IPS-NIHi11 (cell line): ENCODE data around the gene CCDC33.

Source experiments
- DNase-seq: peaks from one replicate; pipeline ENCODE4 v3.0.0; 2012; ENCODE audit warnings: mixed read lengths, low spot score

The CCDC33 gene

GRCh38 chr15:74364936-74365597 lies 128.9 kb downstream of the CCDC33 start:
- no peak for DNase-seq

GRCh38 chr15:74365598-74366445 lies 129.7 kb downstream of the CCDC33 start:
- DNase-seq: peak; percentile 64

GRCh38 chr15:74367296-74367854 lies 131.2 kb downstream of the CCDC33 start, which contains the start of gene CYP11A1:
Gene CYP11A1, minus strand, starts transcription at chr15:74367646. Its CDS starts 61 bp downstream, at chr15:74367585.
- no peak for DNase-seq

- DNase-seq: no peak
Observed at GRCh38 chr15:74368121-74368520, 132.0 kb downstream of the CCDC33 start.

- DNase-seq: no peak
Observed at GRCh38 chr15:74369084-74369745, 133.1 kb downstream of the CCDC33 start.

- no peak for DNase-seq
Observed at GRCh38 chr15:74369756-74370155, 133.6 kb downstream of the CCDC33 start.

- no peak for DNase-seq
Observed at GRCh38 chr15:74370471-74370870, 134.3 kb downstream of the CCDC33 start.

GRCh38 chr15:74373056-74373650 lies 137.0 kb downstream of the CCDC33 start:
- no peak for DNase-seq

- peak; percentile 98 for DNase-seq
Observed at GRCh38 chr15:74373731-74374647, 137.9 kb downstream of the CCDC33 start.

- peak; percentile 73 for DNase-seq
Observed at GRCh38 chr15:74374648-74375302, 138.6 kb downstream of the CCDC33 start.

- DNase-seq: peak; percentile 76
Observed at GRCh38 chr15:74375303-74375693, 139.2 kb downstream of the CCDC33 start.

- no peak for DNase-seq
Observed at GRCh38 chr15:74376226-74376625, 140.1 kb downstream of the CCDC33 start.

- DNase-seq: no peak
Observed at GRCh38 chr15:74376825-74377581, 140.9 kb downstream of the CCDC33 start.

- DNase-seq: no peak
Observed at GRCh38 chr15:74377831-74378766, 142.0 kb downstream of the CCDC33 start.

- DNase-seq: no peak
Observed at GRCh38 chr15:74378848-74379247, 142.7 kb downstream of the CCDC33 start.

GRCh38 chr15:74380361-74381189 lies 144.4 kb downstream of the CCDC33 start:
- DNase-seq: peak; percentile 26

- DNase-seq: no peak
Observed at GRCh38 chr15:74381190-74381453, 145.0 kb downstream of the CCDC33 start.

GRCh38 chr15:74381481-74381880 lies 145.4 kb downstream of the CCDC33 start:
- DNase-seq: no peak
